OCI-LY7 (cell line): ENCODE results near the gene ARHGEF16.

Experiments used
- CTCF ChIP-seq: fragments of 200-600 bp; sonication (generic); conservative IDR thresholded peaks from 2 replicates; pipeline ENCODE4 v1.5.1; 2014; ENCODE audit warnings: mild to moderate bottlenecking, antibody characterized with exemption, low read length, moderate library complexity, mixed read lengths
- EZH2phosphoT487 ChIP-seq: fragments of 200-600 bp; sonication (generic); IDR thresholded peaks from 2 replicates; pipeline ENCODE4 v1.6.1; 2018; ENCODE audit warnings: low read depth, borderline replicate concordance, mild to moderate bottlenecking, mixed run types, antibody characterized with exemption, low read length, moderate library complexity, mixed read lengths

- no peak for TF ChIP-seq CTCF
- TF ChIP-seq EZH2phosphoT487 = no peak
These were observed 14.0 kb downstream of the ARHGEF16 start for GRCh38 chr1:3468236-3469103.
